Measurements from ENCODE around the gene TRAPPC10. TPM values are rescaled to one million over a fixed set of nuclear protein-coding genes. Genes with fewer than 3 reads are reported as not detected.

Gene TRAPPC10
- total RNA-seq, 1 experiment from 2014 or later: 32.9 TPM

DNA sequence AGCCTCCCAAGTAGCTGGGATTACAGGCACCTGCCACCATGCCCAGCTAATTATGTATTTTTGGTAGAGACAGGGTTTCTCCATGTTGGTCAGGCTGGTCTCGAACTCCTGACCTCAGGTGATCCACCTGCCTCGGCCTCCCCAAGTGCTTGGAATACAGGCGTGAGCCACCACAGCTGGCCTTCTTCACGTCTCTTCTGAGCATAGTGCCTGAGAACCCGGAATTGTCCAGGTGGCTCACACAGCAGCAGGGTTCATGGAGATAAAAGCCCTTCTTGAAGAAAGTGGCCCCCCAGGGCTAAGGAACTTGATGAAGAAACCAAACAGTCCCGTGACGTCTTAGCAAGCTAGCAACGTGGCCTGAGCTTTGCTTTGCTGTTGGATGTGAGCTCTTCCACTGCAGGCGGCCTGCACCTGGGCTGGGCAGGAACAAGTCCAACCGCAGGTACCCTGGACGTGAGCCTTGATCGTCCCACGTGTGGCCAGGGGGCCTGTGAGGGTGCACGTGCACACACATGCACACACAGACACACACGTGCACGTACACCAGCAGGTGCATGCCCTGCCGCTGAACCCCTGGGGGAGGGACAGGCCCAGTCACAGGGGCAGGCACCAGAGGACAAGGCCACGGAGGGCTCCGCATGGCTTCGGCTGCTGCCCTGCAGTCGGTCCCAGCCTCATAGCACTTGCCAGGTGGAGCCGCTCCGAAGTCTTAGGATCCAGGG is 23.4 kb upstream of the TRAPPC10 start:
- no peak overlapping the region for H3K18ac ChIP-seq (ENCODE audit: insufficient read length, low read depth, low read length)
- H3K4me1 ChIP-seq (ENCODE audit: insufficient read depth, low read length): no peaks in the 10 kb centered on the region
- Mint-ChIP-seq H3K9me3 (no peaks in the 10 kb centered on the region), H3K4me3 (no peak overlapping the region), H3K27ac (no peak overlapping the region), H3K36me3 (ENCODE audit: insufficient read depth in 1 of 3, low read depth in 3 of 3) (no peaks in the 10 kb centered on the region), H3K27me3 (ENCODE audit: low read depth) (no peaks in the 10 kb centered on the region), H3K4me1 (peaks cover 14 to 16% of the 10 kb centered on the region in 2 experiments)
- H3K23ac ChIP-seq (ENCODE audit: insufficient read length, low read depth, low read length): no peak overlapping the region
- H3K56ac ChIP-seq (ENCODE audit: insufficient read length, low read depth, low read length): no peak overlapping the region
- WGBS (ENCODE audit: extremely low coverage, insufficient read length, low lambda C conversion rate): no CpG with 5 or more reads among the region's 23 CpGs
- no peaks in the 10 kb centered on the region for H3K79me1 ChIP-seq (ENCODE audit: insufficient read depth, low read depth, low read length, poor library complexity, severe bottlenecking)
- no peak overlapping the region for H4K91ac ChIP-seq (ENCODE audit: insufficient read length, low read depth, low read length)
- no peaks in the 10 kb centered on the region for H4K20me1 ChIP-seq (ENCODE audit: control insufficient read depth, insufficient read depth, insufficient read length)
- H3K79me2 ChIP-seq (ENCODE audit: insufficient read depth, low read length): no peaks in the 10 kb centered on the region
- TF ChIP-seq, protein P1, sequence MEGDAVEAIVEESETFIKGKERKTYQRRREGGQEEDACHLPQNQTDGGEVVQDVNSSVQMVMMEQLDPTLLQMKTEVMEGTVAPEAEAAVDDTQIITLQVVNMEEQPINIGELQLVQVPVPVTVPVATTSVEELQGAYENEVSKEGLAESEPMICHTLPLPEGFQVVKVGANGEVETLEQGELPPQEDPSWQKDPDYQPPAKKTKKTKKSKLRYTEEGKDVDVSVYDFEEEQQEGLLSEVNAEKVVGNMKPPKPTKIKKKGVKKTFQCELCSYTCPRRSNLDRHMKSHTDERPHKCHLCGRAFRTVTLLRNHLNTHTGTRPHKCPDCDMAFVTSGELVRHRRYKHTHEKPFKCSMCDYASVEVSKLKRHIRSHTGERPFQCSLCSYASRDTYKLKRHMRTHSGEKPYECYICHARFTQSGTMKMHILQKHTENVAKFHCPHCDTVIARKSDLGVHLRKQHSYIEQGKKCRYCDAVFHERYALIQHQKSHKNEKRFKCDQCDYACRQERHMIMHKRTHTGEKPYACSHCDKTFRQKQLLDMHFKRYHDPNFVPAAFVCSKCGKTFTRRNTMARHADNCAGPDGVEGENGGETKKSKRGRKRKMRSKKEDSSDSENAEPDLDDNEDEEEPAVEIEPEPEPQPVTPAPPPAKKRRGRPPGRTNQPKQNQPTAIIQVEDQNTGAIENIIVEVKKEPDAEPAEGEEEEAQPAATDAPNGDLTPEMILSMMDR (conservative IDR thresholded peaks at IDR 0.05): no peak
- peaks cover 3% of the 10 kb centered on the region for H3K23me2 ChIP-seq (ENCODE audit: insufficient read length, low read depth, low read length, poor library complexity, severe bottlenecking)
- H4K8ac ChIP-seq (replicated peaks; ENCODE audit: insufficient read length, low read depth, low read length): no peak overlapping the region
- no peak overlapping the region for H3K4me2 ChIP-seq (ENCODE audit: insufficient read depth, insufficient read length, low read length)
- DNase-seq: no peak
- no peak overlapping the region for H2AFZ ChIP-seq (ENCODE audit: low read length)
- H2BK20ac ChIP-seq (ENCODE audit: low read depth, low read length, poor library complexity, severe bottlenecking): no peak overlapping the region
- no peak overlapping the region for H3K9ac ChIP-seq (ENCODE audit: extremely low read depth, insufficient read length, low read length)
- no peak overlapping the region for H2BK12ac ChIP-seq (ENCODE audit: insufficient read length, low read depth, low read length)
- no peak overlapping the region for H3K27ac ChIP-seq (ENCODE audit: insufficient read length, low read depth, low read length)
- H2BK5ac ChIP-seq (ENCODE audit: insufficient read length, low read length): no peak overlapping the region
- no peak overlapping the region for H2BK120ac ChIP-seq (ENCODE audit: low read depth, low read length, poor library complexity, severe bottlenecking)
- no peak overlapping the region for H2AK5ac ChIP-seq (ENCODE audit: insufficient read length, low read length)
- no peak overlapping the region for H3K14ac ChIP-seq (ENCODE audit: insufficient read depth, low read length)
- H3K27me3 ChIP-seq (ENCODE audit: insufficient read depth, low read length): no peaks in the 10 kb centered on the region
- no peak overlapping the region for H3K4ac ChIP-seq (ENCODE audit: low read depth, low read length)
- H3K9me3 ChIP-seq (ENCODE audit: control insufficient read depth, low read depth, low read length): no peaks in the 10 kb centered on the region
- H2BK15ac ChIP-seq (ENCODE audit: low read depth, low read length): no peak overlapping the region
- H4K5ac ChIP-seq (ENCODE audit: insufficient read length, low read depth, low read length): no peak overlapping the region
- H3T11ph ChIP-seq (ENCODE audit: low read length): no peak overlapping the region

Measured in H9 (cell line).